ENCODE measurements around the gene CTNNA2.

CTNNA2 gene

GRCh38 chr2:80102026-80102425 lies 589.2 kb downstream of the CTNNA2 start:
- TF ChIP-seq SNAI2 (CRISPR knock-in tag; IDR thresholded peaks at IDR 0.05) (no peak), RARB (CRISPR knock-in tag; IDR thresholded peaks at IDR 0.05) (no peak), TSHZ2 (CRISPR knock-in tag; IDR thresholded peaks at IDR 0.05) (no peak), ISL1 (CRISPR knock-in tag; IDR thresholded peaks at IDR 0.05) (peak; percentile 38)
- peak; percentile 71; the same call in 2 of the 3 replicates for ATAC-seq

- no peak for ATAC-seq
- TF ChIP-seq CSDC2 (CRISPR knock-in tag; IDR thresholded peaks at IDR 0.05) (no peak), TSHZ2 (CRISPR knock-in tag; IDR thresholded peaks at IDR 0.05) (no peak), ZFP3 (CRISPR knock-in tag; IDR thresholded peaks at IDR 0.05) (no peak), POU6F1 (CRISPR knock-in tag; IDR thresholded peaks at IDR 0.05; ENCODE audit: borderline replicate concordance, low read depth) (no peak), ZC3H10 (CRISPR knock-in tag; IDR thresholded peaks at IDR 0.05) (no peak), BACH2 (CRISPR knock-in tag; IDR thresholded peaks at IDR 0.05; ENCODE audit: borderline replicate concordance) (no peak), CSRNP3 (CRISPR knock-in tag; IDR thresholded peaks at IDR 0.05) (no peak), CREB5 (CRISPR knock-in tag; IDR thresholded peaks at IDR 0.05; ENCODE audit: low read depth) (no peak), ZNF70 (CRISPR knock-in tag; IDR thresholded peaks at IDR 0.05) (no peak), ARNTL (CRISPR knock-in tag; IDR thresholded peaks at IDR 0.05; ENCODE audit: borderline replicate concordance, low read depth) (no peak), TOX (CRISPR knock-in tag; IDR thresholded peaks at IDR 0.05; ENCODE audit: borderline replicate concordance) (no peak), ZNF565 (CRISPR knock-in tag; conservative IDR thresholded peaks at IDR 0.05; ENCODE audit: low read depth) (no peak), GLIS3 (CRISPR knock-in tag; IDR thresholded peaks at IDR 0.05) (no peak), PPARA (CRISPR knock-in tag; IDR thresholded peaks at IDR 0.05; ENCODE audit: borderline replicate concordance) (no peak), TCF4 (CRISPR knock-in tag; IDR thresholded peaks at IDR 0.05; ENCODE audit: borderline replicate concordance) (no peak), ZNF8 (CRISPR knock-in tag; IDR thresholded peaks at IDR 0.05) (no peak), OSR1 (CRISPR knock-in tag; IDR thresholded peaks at IDR 0.05) (no peak), ZFP30 (CRISPR knock-in tag; IDR thresholded peaks at IDR 0.05) (no peak), RARB (CRISPR knock-in tag; IDR thresholded peaks at IDR 0.05) (no peak), ISL1 (CRISPR knock-in tag; IDR thresholded peaks at IDR 0.05) (no peak)
These were observed 592.3 kb downstream of the CTNNA2 start for GRCh38 chr2:80105015-80105640.
